K562 (cell line): ENCODE measurements around the gene SAP25. TPM values are rescaled to one million over a fixed set of nuclear protein-coding genes. Genes with fewer than 3 reads are reported as not detected.

Experiments
- ATAC-seq: fragments of 200-7000 bp; cut with Tn5 transposase; 3 replicates; pipeline ENCODE4 v1.9.1; 2020; ENCODE audit warnings: moderate library complexity
- BruUV-seq: library from RNA; stranded (reverse); fragments of 400-500 nt; replicated peaks from 2 replicates; lab custom pipeline; 2021; lab: Mats Ljungman, UMichigan
- CTCF ChIA-PET: fragments of 300-600 bp; formaldehyde crosslinking; extraction: SDS; loops from one replicate; lab custom pipeline; 2021; ENCODE audit warnings: low intra/inter-chr PET ratio; lab: Yijun Ruan, JAX
- POLR2A ChIA-PET: fragments of 300-600, 350-650 bp; sonication (Branson Sonifier 250); formaldehyde crosslinking; extraction: SDS; loops from one replicate; lab custom pipeline; 2021; ENCODE audit warnings: antibody characterized with exemption, inconsistent platforms; lab: Yijun Ruan, JAX
- DNase-seq, 4 experiments: peaks; one replicate each; pipeline versions ENCODE4 v3.0.0 to v3.0.0-alpha.2; 2011 to 2018; ENCODE audit warnings: low spot score in 3 of 4, mixed read lengths in 3 of 4; ENCODE audit errors: extremely low read depth in 1 of 4
- FAIRE-seq: peaks from 2 replicates; lab custom pipeline; 2011; peaks lifted over from hg19 to GRCh38; lab: Jason Lieb, UNC
- H2AFZ ChIP-seq: 2 replicates; pipeline ENCODE4 v1.6.0; 2011; ENCODE audit warnings: low read depth, low read length, control low read depth, inconsistent platforms
- H3K27ac ChIP-seq: fragments of 200-600 bp; 3 replicates; pipeline ENCODE4 v1.8.0; 2011; ENCODE audit warnings: low read depth, mild to moderate bottlenecking, control low read depth, inconsistent platforms, low read length, moderate library complexity, mixed read lengths; ENCODE audit errors: extremely low read depth
- H3K27me3 ChIP-seq, 2 experiments: fragments of 300-600 bp in 1 of 2; 2 replicates in 1 of 2; 3 replicates in 1 of 2; pipeline versions ENCODE4 v1.6.0 to v1.8.0; 2011; ENCODE audit warnings: inconsistent platforms in 2 of 2, low read length in 2 of 2, mild to moderate bottlenecking in 1 of 2, mixed read lengths in 1 of 2, moderate library complexity in 1 of 2; ENCODE audit not compliant: control insufficient read depth in 2 of 2, insufficient read depth in 2 of 2
- H3K36me3 ChIP-seq: fragments of 300-600 bp; 3 replicates; pipeline ENCODE4 v1.8.0; 2011; ENCODE audit warnings: mild to moderate bottlenecking, low read length, inconsistent platforms; ENCODE audit not compliant: control insufficient read depth, insufficient read depth
- H3K4me1 ChIP-seq, 2 experiments: fragments of 200-600 bp in 1 of 2; replicated peaks in 1 of 2; 2 replicates in 1 of 2; 3 replicates in 1 of 2; pipeline versions ENCODE4 v1.5.1 to v1.8.0; 2011; ENCODE audit warnings: inconsistent platforms in 2 of 2, low read length in 2 of 2, mild to moderate bottlenecking in 1 of 2, mixed read lengths in 1 of 2, moderate library complexity in 1 of 2; ENCODE audit not compliant: control insufficient read depth in 2 of 2, insufficient read depth in 2 of 2
- H3K4me2 ChIP-seq: 2 replicates; pipeline ENCODE4 v1.6.1; 2011; ENCODE audit warnings: low read length, control low read depth, inconsistent platforms, mixed read lengths; ENCODE audit not compliant: insufficient read depth
- H3K4me3 ChIP-seq: fragments of 200-600 bp; sonication (generic), shearing (Covaris generic); 2 replicates; pipeline ENCODE4 v1.5.1; 2016; ENCODE audit warnings: control low read depth, inconsistent platforms
- H3K79me2 ChIP-seq: fragments of 200-600 bp; 3 replicates; pipeline ENCODE4 v1.8.0; 2011; ENCODE audit warnings: low read length, inconsistent platforms; ENCODE audit not compliant: control insufficient read depth, insufficient read depth
- H3K9ac ChIP-seq, 2 experiments: 2 replicates each; pipeline versions ENCODE4 v1.6.0 to v1.6.1; 2011; ENCODE audit warnings: low read depth in 2 of 2, low read length in 2 of 2, control low read depth in 1 of 2, inconsistent platforms in 1 of 2, mild to moderate bottlenecking in 1 of 2, mixed read lengths in 1 of 2; ENCODE audit not compliant: insufficient read depth in 1 of 2
- H3K9me1 ChIP-seq: one replicate; pipeline ENCODE4 v1.6.0; 2011; ENCODE audit warnings: inconsistent platforms, mild to moderate bottlenecking, low read length, moderate library complexity; ENCODE audit not compliant: control insufficient read depth, insufficient read depth
- H3K9me3 ChIP-seq: replicated peaks from 2 replicates; pipeline ENCODE4 v1.5.1; 2011; ENCODE audit warnings: low read depth, low read length, inconsistent platforms; ENCODE audit not compliant: control insufficient read depth, insufficient read depth
- H4K20me1 ChIP-seq: replicated peaks from 2 replicates; pipeline ENCODE4 v1.6.1; 2011; ENCODE audit warnings: low read length, inconsistent platforms, mixed read lengths; ENCODE audit not compliant: control insufficient read depth, insufficient read depth
- DDX20 ChIP-seq: fragments of 450-650 bp; IDR thresholded peaks from 2 replicates; pipeline ENCODE4 v1.6.1; 2016; ENCODE audit warnings: missing genetic modification characterization, low read depth, mild to moderate bottlenecking, missing compliant biosample characterization, moderate library complexity
- DIDO1 ChIP-seq: fragments of 450-650 bp; IDR thresholded peaks from 2 replicates; pipeline ENCODE4 v1.6.1; 2016; ENCODE audit warnings: low read depth, missing biosample characterization, missing genetic modification characterization
- MTF1 ChIP-seq: fragments of 250-450 bp; sonication (Bioruptor Pico); IDR thresholded peaks from 2 replicates; pipeline ENCODE4 v1.9.0; 2021; ENCODE audit warnings: moderate library complexity, mild to moderate bottlenecking, inconsistent platforms, borderline replicate concordance
- POLR2B ChIP-seq: fragments of 450-650 bp; IDR thresholded peaks from 2 replicates; pipeline ENCODE4 v1.6.1; 2018; ENCODE audit warnings: low read depth; ENCODE audit not compliant: partially characterized antibody
- POLR2G ChIP-seq: fragments of 200-400 bp; formaldehyde crosslinking; IDR thresholded peaks from 2 replicates; pipeline ENCODE4 v1.6.1; 2017; ENCODE audit warnings: low read depth, mild to moderate bottlenecking, antibody characterized with exemption, low read length, moderate library complexity
- ZBTB7A ChIP-seq: IDR thresholded peaks from 2 replicates; pipeline ENCODE4 v1.6.1; 2011; ENCODE audit warnings: low read depth, mild to moderate bottlenecking, low read length, moderate library complexity, borderline replicate concordance; ENCODE audit not compliant: control insufficient read depth
- WGBS: fragments of 100-300 bp; shearing (Covaris generic); methylation state at CpG from one replicate; pipeline ENCODE4 v1.1.6; 2016; ENCODE audit warnings: low coverage, mixed read lengths; ENCODE audit not compliant: insufficient coverage; ENCODE audit errors: missing lambda C conversion rate; 5-methylcytosine and 5-hydroxymethylcytosine counted together
- in situ Hi-C: fragments of 300-500 bp; cut with MboI; formaldehyde crosslinking; loops from 4 replicates; pipeline ENCODE4 v1.15.0; 2018; ENCODE audit warnings: inconsistent platforms, mixed read lengths
- intact Hi-C: fragments of 100-400 bp; cut with micrococcal nuclease; formaldehyde crosslinking; loops from 2 replicates; pipeline ENCODE4 v1.14.2; 2022
- polyA plus RNA-seq, 8 experiments: library from polyadenylated mRNA; depleted of rRNA in 4 of 8; stranded (reverse) in 5 of 8; unstranded in 3 of 8; fragments of >200 nt; fragmentation: Nextera tagmentation in 2 of 8; fragmentation: Illumina TruSeq in 1 of 8; extraction: Ambion mirVana in 2 of 8; extraction: Trizol in 1 of 8; gene quantifications; 2 replicates each; pipeline versions ENCODE4 v1.2.1 to v1.2.3, GENCODE V29; 2011 to 2014; ENCODE audit warnings: inconsistent platforms in 1 of 8, missing spikeins in 1 of 8
- total RNA-seq, 7 experiments: library from RNA; depleted of rRNA in 6 of 7; stranded (reverse); fragments of >200 nt in 6 of 7; fragmentation: Illumina TruSeq in 2 of 7; extraction: Trizol in 2 of 7; gene quantifications; 2 replicates each; pipeline versions ENCODE4 v1.2.1 to v1.2.3, GENCODE V29; 2011 to 2021; ENCODE audit warnings: low replicate concordance in 1 of 7
- TF ChIP-seq, protein P1 (sequence below): IDR thresholded peaks from 2 replicates; pipeline ENCODE4 v1.6.1; 2012; ENCODE audit warnings: low read depth, low read length, improper control_type of control experiment, borderline replicate concordance

SAP25 gene
- total and polyA plus RNA-seq, 9 of the 15 experiments (the other 6 are each of a cell fraction or from before 2014, with no cell fraction given), result 0.13 to 5.3 (median 0.78) TPM; not detected in 1

- H3K4me1 ChIP-seq, result peaks cover 9 to 65% of the 10 kb centered on the region in 2 experiments
- TF ChIP-seq POLR2B (peak; percentile 17), MTF1 (CRISPR knock-in tag) (no peak), DIDO1 (tag) (no peak), ZBTB7A (no peak), POLR2G (peak; percentile 49), DDX20 (no peak)
- TF ChIP-seq, protein P1, sequence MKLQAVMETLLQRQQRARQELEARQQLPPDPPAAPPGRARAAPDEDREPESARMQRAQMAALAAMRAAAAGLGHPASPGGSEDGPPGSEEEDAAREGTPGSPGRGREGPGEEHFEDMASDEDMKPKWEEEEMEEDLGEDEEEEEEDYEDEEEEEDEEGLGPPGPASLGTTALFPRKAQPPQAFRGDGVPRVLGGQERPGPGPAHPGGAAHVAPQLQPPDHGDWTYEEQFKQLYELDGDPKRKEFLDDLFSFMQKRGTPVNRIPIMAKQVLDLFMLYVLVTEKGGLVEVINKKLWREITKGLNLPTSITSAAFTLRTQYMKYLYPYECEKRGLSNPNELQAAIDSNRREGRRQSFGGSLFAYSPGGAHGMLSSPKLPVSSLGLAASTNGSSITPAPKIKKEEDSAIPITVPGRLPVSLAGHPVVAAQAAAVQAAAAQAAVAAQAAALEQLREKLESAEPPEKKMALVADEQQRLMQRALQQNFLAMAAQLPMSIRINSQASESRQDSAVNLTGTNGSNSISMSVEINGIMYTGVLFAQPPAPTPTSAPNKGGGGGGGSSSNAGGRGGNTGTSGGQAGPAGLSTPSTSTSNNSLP, result no peak
- H3K9me1 ChIP-seq, result no peaks in the 10 kb centered on the region
- H3K9me3 ChIP-seq, result no peaks in the 10 kb centered on the region
- peaks cover 8% of the 10 kb centered on the region for H3K79me2 ChIP-seq
- no peak for ATAC-seq
- no peak overlapping the region for H3K4me3 ChIP-seq
- ChIA-PET POLR2A (interaction anchor here (0.6 to 3.6 kb wide), 5 partner anchors 8 to 127 kb away, joined by 3 to 27 read pairs (median 3); partner anchors contain the start of genes FBXO24, LRCH4 and POP7), CTCF (no interaction called here)
- in situ Hi-C loops, result no loop called here
- FAIRE-seq, result no peak
- H2AFZ ChIP-seq, result no peak overlapping the region
- H4K20me1 ChIP-seq, result peaks cover 7% of the 10 kb centered on the region
- no peak overlapping the region for H3K4me2 ChIP-seq
- intact Hi-C loops, result no loop called here
- no peak overlapping the region for H3K27ac ChIP-seq
- H3K27me3 ChIP-seq, result no peaks in the 10 kb centered on the region
- peak overlapping the region in 1 of 2 experiments; percentile 76; a peak in 2 of 4 replicates for H3K9ac ChIP-seq
- H3K36me3 ChIP-seq, result peaks cover 93% of the 10 kb centered on the region
- BruUV-seq, result no TSS peak
- no peak for DNase-seq
- WGBS, result 93% methylated on average over 24 of the region's 28 CpGs
Measured at GRCh38 chr7:100578246-100579183, 4.8 kb upstream of the SAP25 start.
